GOT3 (cell line): Measurements from ENCODE around the gene MAGI1.
"Not testable (repeated sequence)": the region's sequence is repeated elsewhere in the genome, so short reads cannot be mapped to it uniquely, and the experiment has no call there.

Experiments
- DNase-seq: peaks from one replicate; lab custom pipeline; 2025; ENCODE audit warnings: mixed read lengths; lab: John Stamatoyannopoulos, UW

Gene MAGI1

GRCh38 chr3:65873869-65874268 lies 164.8 kb downstream of the MAGI1 start:
- DNase-seq, result no peak

DNA sequence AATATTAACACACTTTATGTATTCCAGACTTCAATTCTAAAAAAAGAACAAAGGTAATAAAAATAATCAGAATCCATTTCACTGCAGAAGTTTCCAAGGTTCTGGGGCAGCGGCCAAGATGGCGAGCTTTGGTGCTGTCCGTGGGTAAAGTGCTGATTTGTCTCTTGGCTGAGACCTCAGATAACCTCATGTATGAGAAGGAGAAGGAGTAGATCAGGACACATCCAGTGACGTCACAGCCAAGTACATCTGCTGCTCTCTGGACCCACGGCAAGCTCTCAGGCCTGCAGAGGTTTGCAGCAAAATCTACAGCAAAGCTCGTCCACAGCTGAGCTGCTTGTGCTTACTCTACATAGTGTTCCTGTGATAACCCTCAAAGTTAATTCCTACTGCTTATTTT lies 165.7 kb downstream of the MAGI1 start:
- DNase-seq, result no peak

DNA sequence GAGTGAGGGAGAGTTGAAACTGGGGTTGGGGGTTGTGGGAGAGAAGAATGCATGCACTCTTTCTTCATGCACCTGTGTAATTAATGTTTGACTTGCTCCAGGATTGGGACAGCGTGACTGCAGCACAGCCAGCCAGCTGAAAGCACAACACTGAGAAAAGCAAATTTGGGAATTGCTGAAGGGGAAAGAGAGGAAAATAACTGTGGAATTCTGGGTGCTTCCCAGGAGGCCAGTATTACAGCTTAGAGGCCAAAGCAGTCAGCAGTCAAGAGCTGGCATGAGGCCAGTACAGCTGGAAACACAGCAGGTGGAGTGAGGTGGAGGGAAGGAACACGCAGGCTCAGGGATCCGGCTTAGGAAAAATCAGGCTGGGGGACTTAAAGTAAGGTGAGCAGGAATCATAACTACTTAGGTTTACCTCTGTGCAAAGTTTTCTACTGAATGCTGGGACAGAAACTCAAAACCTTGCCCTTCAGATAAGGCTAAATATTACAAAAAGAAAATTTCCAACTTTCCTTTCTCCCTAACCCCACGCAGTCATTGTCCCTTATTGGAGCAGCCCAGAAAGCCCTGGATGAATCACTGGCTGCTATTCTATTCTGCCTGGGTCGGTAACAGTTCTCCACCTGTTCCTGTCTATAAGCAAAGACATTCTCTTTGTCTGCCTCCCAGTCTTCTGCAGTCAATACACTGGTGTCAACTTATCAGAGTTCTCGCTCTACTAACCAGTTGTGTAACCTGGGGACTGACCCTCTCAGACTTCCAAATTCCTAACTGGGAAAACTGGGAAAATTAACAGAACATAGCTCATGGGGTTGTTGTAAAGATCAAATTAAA lies 167.2 kb downstream of the MAGI1 start:
- DNase-seq, result no peak

GRCh38 chr3:65869798-65870197 lies 168.9 kb downstream of the MAGI1 start:
- DNase-seq, result no peak

DNA sequence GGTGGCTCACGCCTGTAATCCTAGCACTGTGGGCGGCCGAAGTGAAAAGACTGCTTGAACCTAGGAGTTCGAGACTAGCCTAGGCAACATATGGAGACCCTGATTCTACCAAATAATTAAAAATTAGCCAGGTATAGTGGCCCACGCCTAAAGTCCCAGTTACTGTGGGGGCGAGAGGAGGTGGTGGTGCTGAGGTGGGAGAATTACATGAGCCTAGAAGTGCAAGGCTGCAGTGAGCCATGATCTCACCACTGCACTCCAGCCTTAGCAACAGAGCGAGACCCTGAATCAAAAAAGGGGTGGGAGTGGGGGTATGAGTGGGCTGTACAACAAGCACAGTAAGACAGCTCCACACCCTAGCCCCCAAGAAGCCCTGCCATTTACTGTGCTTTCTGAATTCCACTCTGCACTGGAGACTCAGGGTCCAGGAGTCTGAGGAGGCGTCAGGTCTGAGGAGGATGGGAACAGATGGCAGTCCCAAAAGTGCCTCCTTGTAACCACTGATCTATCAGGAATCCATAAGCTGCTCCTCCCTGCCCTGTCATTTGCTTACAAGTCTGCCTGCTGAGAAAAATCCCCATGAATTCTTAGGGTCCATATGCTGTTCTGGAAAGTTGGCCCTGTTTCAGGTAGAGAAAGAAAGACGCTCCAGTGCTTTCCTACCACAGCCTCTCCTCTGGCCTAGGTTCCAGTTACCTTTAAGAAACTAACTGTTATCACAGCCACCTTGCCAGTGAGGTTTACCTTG lies 171.1 kb downstream of the MAGI1 start:
- no peak for DNase-seq

- DNase-seq, result no peak
Measured at GRCh38 chr3:65864357-65864904, 174.3 kb downstream of the MAGI1 start.

- no peak for DNase-seq
Measured at GRCh38 chr3:65861718-65862117, 177.0 kb downstream of the MAGI1 start.

DNA sequence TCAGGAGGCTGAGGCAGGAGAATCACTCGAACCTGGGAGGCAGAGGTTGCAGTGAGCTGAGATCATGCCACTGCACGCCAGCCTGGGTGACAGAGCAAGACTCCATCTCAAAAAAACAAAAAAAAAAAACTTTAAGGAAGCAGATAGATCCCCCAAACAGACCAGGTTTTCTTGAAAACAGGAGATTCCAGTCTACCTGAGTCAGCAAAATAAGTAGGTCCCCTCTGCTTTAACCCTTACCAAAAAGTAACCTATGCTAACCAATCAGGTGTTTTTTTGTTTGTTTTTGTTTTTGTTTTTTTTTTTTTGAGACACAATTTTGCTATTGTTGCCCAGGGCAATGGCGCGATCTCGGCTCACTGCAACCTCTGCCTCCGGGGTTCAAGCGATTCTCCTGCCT lies 179.1 kb downstream of the MAGI1 start:
- DNase-seq, result not testable (repeated sequence)

- DNase-seq, result no peak
Measured at GRCh38 chr3:65858749-65859148, 180.0 kb downstream of the MAGI1 start.

- no peak for DNase-seq
Measured at GRCh38 chr3:65857327-65857726, 181.4 kb downstream of the MAGI1 start.

- DNase-seq, result no peak
Measured at GRCh38 chr3:65856907-65857306, 181.8 kb downstream of the MAGI1 start.

DNA sequence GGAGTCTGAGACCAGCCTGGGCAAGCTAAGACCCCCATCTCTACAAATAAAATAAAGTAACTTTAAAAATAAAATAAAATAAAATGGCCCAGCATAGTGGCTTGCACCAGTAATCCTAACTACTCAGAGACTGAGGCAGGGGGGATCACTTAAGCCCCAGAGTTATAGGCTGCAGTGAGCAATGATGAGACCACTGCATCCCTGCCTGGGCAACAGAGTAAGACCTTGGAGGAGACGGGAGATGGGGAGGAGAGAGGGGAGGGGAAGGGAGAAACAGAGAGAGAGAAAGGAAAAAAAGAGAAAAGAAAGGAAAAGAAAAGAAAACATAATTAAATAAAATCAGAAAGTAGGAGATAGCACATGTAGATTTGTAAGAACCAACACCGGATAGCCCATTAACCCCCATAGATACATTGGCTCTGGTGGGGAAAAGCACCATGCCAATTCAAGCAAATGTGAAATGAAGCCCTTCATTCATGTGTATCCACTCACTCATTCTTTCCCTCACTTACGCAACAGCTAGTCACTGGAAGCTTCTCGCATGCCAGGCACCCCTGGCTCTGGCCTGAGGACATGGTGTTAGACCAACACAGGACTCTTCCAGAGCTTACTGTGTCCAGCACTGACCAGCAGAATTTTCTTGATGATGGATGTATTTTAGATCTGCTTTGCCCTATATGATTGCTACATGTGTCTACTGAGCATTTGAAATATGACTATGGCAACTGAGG lies 183.2 kb downstream of the MAGI1 start:
- DNase-seq, result no peak

DNA sequence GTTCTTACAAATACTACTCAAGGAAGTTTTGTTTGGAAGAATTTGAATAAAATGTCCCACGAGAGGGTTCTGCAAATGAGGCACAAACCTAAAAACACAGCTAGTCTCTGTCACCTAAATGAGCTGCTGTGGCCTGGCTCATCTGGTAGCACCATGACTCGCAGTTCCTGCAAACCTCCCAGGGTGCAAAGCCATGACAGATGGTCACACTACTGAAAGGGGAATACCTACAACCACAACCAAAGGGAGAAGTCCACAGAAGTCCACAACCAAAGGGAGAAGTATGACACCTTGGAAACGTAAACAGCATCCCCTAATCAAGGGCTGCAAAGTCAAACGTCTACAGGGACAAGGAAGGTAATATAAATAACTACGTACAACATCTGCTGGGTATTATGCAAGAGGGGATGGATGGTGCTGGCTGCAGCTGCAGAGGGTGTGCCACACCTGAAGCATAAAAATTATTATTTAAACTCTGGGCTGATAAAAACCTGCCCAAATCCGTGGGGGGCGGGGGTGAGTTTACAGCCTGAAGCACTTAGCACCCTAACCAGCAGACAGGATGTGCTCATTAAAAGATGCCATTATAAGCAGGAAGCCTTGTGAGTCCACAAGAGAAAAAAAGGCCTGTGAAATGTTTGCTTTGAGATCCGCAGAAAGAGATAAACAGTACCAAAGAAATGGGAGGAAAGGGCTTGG lies 184.0 kb downstream of the MAGI1 start:
- no peak for DNase-seq

DNA sequence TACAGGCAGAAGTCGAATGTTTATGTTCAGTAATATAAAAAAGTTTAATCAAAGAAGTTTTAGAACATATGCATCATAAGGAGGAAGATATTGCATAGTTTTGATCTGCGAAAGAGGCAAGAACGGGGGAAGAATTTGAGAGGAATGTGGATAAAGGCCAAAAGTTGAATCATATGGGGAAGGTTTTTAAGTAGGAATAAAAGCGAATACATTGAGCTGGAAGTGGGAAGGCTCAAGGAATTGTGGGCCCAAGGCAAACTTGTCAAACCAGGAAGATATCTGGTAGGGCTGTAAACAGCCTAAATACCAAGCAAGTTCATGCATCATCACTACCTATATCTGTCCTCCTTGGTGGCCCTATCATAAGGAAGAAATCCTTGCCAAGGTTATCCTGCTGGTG lies 186.9 kb downstream of the MAGI1 start:
- no peak for DNase-seq

DNA sequence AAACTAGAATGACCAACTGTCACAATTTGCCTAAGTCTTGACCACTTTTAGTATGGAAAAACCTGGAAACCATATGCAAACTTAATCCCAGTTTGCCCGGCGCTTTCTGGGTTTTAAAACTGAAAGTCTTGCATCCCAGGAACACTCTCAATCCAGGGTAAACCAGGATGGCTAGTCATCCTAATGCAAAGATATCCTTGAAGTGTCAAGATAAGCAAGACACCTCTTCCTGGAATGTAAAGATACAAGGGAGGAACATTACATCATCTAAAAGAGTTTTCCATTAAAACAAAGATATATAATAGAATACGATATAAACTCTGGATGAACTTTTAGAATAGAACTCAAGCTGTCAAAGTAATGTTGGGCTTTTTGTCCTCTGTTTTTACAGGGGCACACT lies 188.5 kb downstream of the MAGI1 start:
- no peak for DNase-seq

DNA sequence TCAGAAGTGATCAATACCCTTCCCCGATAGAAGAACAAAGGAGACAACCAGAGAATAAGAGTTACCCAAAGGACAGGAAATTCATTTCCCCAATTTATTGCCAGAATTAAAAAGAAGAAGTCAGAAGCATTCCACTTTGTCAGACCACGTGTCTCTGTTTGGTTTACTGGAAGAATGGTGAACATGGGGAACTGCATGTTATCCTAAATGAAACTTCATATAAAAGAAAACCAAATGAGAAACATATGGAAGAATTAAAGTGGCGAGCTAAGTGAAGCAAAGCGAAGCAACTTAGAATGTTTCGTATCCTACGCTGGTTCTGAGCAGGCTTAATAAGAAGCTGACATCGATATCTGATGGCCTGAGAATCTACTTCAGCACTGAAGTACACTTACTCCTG lies 190.7 kb downstream of the MAGI1 start:
- no peak for DNase-seq

DNA sequence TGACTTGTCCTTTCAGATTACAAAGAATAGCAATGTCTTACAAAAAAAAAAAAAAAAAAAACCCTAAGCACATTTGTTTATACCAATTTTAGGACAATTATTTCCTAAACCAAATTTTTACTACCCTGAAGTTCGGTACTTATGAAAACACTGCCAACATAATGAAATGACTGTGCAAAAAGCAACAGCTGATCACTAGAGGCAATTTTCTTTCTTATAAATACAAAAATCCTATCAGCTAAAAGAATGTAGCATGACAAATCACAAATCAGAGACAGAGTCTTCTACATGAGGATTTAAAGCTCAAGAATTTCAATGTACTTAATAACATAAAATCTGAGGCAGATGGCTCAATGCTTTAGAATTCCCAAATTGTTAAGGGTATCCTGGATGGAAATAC lies 191.8 kb downstream of the MAGI1 start:
- no peak for DNase-seq

DNA sequence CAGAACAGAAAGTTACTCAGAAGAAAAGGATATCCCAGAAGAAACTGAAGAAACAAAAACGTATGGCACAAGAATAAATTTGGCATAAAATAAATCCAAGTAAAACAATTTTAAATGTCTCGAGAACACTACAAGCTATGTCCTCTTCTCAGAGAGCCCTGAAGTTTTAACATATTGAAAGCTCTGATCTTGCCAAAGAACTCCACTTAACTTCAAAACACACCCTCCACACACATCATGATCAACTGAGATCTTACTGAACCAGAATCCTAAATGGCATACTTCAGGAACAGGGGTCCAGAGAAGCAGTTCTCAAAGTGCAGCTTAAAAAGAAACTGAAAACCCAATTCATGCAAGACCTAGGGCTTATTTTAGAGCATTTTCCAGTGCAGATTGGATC lies 194.3 kb downstream of the MAGI1 start:
- DNase-seq, result no peak

GRCh38 chr3:65843732-65844131 lies 195.0 kb downstream of the MAGI1 start:
- no peak for DNase-seq

- DNase-seq, result no peak
Measured at GRCh38 chr3:65837604-65838003, 201.1 kb downstream of the MAGI1 start.

DNA sequence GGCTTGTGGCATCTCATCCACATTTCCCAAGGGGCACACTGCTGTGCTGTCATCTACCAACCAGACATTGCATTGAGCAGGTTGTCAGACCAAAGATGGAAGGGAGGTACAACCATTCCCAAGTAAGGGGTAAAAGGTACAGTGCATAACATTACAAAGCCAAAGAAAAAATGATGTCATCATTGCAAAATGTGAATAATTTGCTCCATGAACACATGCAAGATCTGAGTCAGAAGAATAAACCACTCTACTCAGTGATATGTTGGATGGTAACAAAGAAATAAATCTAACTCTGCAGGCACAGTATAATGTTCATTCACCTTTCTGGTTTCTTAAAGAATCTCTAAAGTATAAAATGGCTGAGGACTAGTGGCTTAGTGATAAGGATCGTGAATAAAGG lies 202.7 kb downstream of the MAGI1 start:
- DNase-seq, result no peak
